Ishikawa (cell line): ENCODE measurements around the gene STX10.

ENCODE experiments used
- CREB1 ChIP-seq: IDR thresholded peaks from 2 replicates; pipeline ENCODE4 v1.6.1; 2012; ENCODE audit warnings: low read depth
- EGR1 ChIP-seq: IDR thresholded peaks from 2 replicates; pipeline ENCODE4 v1.6.1; 2012
- EP300 ChIP-seq: IDR thresholded peaks from 2 replicates; pipeline ENCODE4 v1.6.1; 2012; ENCODE audit warnings: borderline replicate concordance
- FOXM1 ChIP-seq: IDR thresholded peaks from 2 replicates; pipeline ENCODE4 v1.6.1; 2012; ENCODE audit warnings: low read depth, borderline replicate concordance
- NFIC ChIP-seq: IDR thresholded peaks from 2 replicates; pipeline ENCODE4 v1.6.1; 2012
- RAD21 ChIP-seq: IDR thresholded peaks from 2 replicates; pipeline ENCODE4 v1.6.1; 2012; ENCODE audit warnings: low read depth
- TAF1 ChIP-seq: IDR thresholded peaks from 2 replicates; pipeline ENCODE4 v1.6.1; 2012; ENCODE audit warnings: low read depth, mild to moderate bottlenecking
- TCF12 ChIP-seq: IDR thresholded peaks from 2 replicates; pipeline ENCODE4 v1.6.1; 2012; ENCODE audit warnings: low read depth
- TEAD4 ChIP-seq: IDR thresholded peaks from 2 replicates; pipeline ENCODE4 v1.6.1; 2012
- YY1 ChIP-seq: IDR thresholded peaks from 2 replicates; pipeline ENCODE4 v1.6.1; 2012; ENCODE audit warnings: low read depth
- ZBTB7A ChIP-seq: IDR thresholded peaks from 2 replicates; pipeline ENCODE4 v1.6.1; 2012; ENCODE audit warnings: low read depth
- TF ChIP-seq, protein P1 (sequence below): IDR thresholded peaks from 2 replicates; pipeline ENCODE4 v1.6.1; 2012; ENCODE audit warnings: low read depth, mild to moderate bottlenecking

DNA sequence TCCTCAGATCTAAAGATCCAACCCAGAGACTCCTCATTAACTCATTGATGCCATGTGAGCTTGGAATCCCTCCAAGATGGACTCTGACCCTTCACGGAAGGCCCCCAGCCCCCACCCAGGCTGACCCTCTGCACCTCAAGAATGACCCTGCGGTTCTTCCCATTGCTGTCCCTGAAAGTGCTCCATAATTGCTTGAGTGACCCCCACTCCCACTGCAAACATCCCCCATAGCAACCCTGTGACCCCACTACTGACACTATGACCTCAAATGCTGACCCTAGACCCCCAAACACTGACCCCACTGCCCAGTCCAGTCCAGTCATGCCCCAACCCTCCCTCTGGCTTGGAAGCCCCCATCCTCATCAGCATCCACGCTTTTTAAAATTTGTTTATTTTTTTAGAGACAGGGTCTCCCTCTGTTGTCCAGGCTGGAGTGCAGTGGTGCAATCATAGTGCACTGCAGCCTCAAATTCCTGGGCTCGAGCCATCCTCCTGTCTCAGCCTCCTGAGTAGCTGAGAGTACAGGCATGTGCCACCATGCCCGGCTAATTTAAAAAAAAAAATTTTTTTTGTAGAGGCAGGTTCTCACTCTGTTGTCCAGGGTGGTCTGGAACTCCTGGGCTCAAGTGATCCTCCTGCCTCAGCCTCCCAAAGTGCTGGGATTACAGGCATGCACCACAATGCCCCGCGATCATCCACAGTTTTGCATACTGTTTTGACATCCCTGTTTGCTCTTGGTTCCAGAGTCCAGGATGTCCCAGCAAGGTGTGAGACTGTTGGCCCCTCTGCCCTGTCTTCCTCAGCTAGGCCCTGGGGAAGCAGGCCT, 48.4 kb downstream of the STX10 start:
- no peak for TF ChIP-seq ZBTB7A
- TF ChIP-seq EP300 = no peak
- TF ChIP-seq, protein P1, sequence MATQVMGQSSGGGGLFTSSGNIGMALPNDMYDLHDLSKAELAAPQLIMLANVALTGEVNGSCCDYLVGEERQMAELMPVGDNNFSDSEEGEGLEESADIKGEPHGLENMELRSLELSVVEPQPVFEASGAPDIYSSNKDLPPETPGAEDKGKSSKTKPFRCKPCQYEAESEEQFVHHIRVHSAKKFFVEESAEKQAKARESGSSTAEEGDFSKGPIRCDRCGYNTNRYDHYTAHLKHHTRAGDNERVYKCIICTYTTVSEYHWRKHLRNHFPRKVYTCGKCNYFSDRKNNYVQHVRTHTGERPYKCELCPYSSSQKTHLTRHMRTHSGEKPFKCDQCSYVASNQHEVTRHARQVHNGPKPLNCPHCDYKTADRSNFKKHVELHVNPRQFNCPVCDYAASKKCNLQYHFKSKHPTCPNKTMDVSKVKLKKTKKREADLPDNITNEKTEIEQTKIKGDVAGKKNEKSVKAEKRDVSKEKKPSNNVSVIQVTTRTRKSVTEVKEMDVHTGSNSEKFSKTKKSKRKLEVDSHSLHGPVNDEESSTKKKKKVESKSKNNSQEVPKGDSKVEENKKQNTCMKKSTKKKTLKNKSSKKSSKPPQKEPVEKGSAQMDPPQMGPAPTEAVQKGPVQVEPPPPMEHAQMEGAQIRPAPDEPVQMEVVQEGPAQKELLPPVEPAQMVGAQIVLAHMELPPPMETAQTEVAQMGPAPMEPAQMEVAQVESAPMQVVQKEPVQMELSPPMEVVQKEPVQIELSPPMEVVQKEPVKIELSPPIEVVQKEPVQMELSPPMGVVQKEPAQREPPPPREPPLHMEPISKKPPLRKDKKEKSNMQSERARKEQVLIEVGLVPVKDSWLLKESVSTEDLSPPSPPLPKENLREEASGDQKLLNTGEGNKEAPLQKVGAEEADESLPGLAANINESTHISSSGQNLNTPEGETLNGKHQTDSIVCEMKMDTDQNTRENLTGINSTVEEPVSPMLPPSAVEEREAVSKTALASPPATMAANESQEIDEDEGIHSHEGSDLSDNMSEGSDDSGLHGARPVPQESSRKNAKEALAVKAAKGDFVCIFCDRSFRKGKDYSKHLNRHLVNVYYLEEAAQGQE = no peak
- TF ChIP-seq EGR1 = no peak
- TF ChIP-seq NFIC = no peak
- TF ChIP-seq TAF1 = no peak
- no peak for TF ChIP-seq CREB1
- no peak for TF ChIP-seq FOXM1
- no peak for TF ChIP-seq TCF12
- TF ChIP-seq TEAD4 = no peak
- TF ChIP-seq YY1 = no peak
- TF ChIP-seq RAD21 = no peak
